NCI-H2196 (cell line): ENCODE results near the gene ARMH2.

Source experiments
- DNase-seq: peaks from one replicate; lab custom pipeline; 2025; ENCODE audit not compliant: unreplicated experiment; lab: John Stamatoyannopoulos, UW

Gene ARMH2

DNA sequence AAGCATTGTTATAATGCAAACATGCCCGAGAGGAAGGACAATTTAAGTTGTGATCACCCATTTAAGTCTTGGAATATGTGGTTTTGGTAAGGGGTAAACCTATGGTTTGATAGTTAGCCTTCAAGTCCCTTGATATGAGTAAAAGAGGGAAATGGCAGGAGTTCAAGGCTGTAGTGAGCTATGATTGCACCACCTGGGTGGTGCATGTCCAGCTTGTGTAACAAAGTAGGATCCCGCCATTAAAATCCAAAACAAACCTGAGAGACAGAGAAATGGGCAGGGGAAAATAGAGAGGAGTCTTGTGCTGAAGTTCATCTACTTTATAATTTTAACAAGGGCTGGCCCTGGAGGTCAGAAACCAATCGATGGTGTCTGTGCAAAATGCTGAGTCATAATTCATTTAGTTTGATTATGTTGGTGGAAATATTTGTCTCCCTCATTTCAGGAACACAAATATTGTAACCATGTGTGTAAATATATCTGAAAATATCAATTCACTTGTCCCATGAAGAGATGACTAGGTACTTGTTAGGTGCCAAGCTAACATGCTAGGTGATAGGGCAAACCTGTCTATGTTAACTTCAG is 23.2 kb upstream of the ARMH2 start:
- no peak for DNase-seq

GRCh38 chr6:24818346-24818745 is 19.6 kb upstream of the ARMH2 start:
- no peak for DNase-seq

DNA sequence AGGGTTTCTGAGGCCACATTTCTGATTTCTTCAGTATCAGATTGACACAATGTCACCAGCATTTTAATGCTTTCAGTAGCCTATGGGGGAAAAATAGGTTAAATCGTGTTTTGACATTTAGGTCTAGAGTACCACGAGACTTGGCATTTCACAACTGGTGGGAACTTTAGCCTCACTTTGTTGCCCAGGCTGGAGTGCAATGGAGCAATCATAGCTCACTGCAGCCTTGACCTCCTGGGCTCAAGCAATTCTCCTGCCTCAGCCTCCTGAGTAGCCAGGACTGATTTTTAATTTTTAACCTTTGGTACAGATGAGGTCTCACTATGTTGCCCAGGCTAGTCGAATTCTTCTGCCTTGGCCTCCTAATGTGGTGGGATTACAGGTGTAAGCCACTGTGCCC is 11.0 kb upstream of the ARMH2 start:
- DNase-seq = no peak

- no peak for DNase-seq
Observed at GRCh38 chr6:24807584-24807983, 8.9 kb upstream of the ARMH2 start.

GRCh38 chr6:24802271-24803059 is 3.7 kb upstream of the ARMH2 start:
- no peak for DNase-seq

GRCh38 chr6:24799541-24799915 is 811 bp upstream of the ARMH2 start:
- DNase-seq = no peak

DNA sequence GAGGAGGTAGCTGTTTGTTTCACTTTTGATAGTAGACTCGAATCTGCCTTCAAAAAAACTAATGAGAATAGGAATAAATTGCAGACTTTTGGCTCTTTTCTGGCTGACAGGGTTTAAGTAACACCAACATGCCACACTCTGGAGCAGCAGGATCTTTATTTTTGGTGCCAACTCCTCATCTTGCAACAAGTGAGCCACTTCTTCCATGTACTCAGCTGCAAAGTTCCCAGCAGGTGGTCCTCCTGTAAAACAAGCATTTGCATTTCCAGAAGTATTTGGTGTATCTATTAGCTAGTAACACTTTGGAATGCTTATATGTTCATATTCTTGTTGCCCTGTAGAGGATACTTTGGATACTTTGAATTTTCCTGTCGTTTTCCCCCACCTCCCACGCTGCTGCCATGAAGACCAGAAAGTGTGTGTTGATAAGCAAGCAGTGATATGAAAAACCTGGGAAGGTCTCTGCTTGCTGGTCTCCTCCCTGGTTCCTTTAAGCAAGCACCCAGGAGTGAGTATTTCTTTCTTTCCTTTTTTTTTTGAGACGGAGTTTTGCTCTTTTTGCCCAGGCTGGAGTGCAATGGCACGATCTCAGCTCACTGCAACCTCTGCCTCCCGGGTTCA is 1.0 kb downstream of the ARMH2 start:
- no peak for DNase-seq

DNA sequence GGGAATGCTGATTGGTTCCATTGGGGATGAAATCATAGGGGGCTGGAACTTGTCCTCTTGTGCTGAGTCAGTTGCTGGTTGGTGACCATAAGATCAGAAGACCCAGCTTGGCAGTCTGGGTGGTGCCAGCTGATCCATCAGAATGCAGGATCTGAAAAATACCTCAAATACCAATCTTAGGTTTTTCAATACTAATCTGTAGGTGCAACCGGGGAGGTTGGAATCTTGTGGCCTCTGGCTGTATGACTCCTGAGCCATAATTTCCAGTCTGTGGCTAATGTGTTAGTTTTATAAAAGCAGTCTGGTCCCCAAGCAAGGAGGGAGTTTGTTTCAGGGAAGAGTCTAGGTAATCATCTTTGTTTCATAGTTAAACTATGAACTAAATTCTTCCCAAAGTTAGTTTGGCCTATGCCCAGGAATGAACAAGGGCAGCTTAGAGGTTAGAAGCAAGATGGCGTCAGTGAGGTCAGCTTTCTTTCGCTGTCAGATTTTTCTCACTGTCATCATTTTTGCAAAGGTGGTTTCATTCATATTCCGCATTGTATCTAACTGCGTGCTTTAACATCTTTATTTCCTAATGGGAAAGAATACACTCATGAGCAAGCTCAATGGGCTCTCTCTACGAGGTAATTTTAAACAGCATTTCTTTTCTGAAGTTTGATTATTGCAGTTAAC is 2.0 kb downstream of the ARMH2 start:
- no peak for DNase-seq

DNA sequence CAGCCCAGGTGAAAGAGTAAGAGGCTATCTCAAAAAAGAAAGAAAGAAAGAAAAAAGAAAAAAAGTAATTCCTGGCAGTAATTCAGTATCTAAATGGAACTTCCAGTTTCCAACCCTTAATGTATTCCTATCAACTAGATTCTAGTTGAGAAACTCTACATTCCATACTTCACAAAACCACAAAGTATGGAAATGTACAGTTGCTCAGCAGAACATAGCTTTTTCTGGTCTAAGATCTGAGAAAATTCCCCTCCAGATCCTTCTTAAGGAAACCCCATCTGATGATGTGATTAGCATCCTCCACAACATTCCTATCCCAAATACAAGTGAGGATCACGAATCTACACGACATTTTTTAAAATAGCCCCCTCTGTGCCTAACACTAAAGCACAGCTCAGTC is 3.6 kb downstream of the ARMH2 start:
- no peak for DNase-seq

DNA sequence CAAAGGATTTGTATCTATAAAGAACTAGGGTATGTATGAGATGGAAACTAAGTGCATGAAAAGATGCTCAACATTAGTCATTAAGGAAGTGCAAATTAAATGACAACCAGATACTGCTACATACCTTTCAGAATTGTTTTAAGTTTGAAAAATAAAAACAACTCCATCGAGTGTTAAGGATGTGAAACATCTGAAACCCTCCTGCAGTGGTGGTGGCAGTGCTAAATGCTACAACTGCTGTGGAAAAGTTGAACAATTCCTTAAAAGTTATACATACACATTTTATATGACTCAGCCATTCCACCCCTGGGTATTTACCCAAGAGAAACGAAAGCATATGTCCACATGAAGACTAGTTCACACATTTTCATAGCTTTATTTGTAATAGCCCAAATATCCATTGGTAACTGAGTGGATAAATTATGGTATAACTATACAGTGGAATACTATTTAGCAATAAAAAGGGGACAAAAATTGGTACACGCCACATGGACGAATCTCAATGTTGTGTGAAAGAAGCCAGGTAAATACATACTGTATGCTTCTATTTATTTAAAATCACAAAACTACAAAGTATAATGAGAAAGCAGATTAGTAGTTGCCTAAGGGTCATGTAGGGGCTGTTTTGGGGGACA is 10.6 kb downstream of the ARMH2 start:
- DNase-seq = no peak

- no peak for DNase-seq
Observed at GRCh38 chr6:24780206-24780605, 18.5 kb downstream of the ARMH2 start.

- no peak for DNase-seq
Observed at GRCh38 chr6:24779416-24780016, 19.2 kb downstream of the ARMH2 start.

- no peak for DNase-seq
Observed at GRCh38 chr6:24778878-24779277, 19.8 kb downstream of the ARMH2 start.

GRCh38 chr6:24778121-24778520 is 20.6 kb downstream of the ARMH2 start:
- DNase-seq = no peak

GRCh38 chr6:24777227-24777626 is 21.5 kb downstream of the ARMH2 start:
- DNase-seq = no peak

- no peak for DNase-seq
Observed at GRCh38 chr6:24775520-24776058, 23.1 kb downstream of the ARMH2 start.

DNA sequence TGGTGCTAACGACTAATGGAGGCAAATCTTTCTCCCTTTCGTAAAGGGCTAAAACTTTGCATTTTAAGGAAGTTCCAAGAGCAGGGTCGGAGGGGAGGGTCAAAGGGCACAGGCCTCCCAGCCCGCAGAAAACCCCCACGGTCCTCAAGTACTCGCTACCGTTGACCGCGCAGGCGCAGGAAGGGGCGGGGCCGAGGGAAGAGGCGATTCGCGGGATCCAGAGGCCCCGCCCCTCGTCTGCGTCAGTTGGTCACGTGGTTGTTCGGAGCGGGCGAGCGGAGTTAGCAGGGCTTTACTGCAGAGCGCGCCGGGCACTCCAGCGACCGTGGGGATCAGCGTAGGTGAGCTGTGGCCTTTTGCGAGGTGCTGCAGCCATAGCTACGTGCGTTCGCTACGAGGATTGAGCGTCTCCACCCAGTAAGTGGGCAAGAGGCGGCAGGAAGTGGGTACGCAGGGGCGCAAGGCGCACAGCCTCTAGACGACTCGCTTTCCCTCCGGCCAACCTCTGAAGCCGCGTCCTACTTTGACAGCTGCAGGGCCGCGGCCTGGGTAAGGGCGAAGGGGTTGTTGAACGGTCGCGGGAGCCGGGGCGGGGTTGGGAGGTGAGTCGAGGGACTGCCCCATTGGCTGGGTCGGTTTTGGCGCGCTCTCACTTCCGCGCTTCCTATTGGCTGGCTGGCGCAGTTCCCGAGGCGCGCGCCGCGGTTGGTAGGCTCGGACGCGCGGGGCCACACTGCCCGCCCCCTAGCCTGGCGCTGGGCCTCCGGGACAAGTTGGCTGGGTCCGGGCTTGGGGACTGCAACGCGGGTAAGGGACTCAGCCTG is 23.8 kb downstream of the ARMH2 start, which contains the start of gene GMNN:
Gene GMNN, plus strand, starts transcription at position 242 of the 824 bp plus-strand sequence. CDS start 2,310 bp downstream, outside the sequence.
- DNase-seq = peak; percentile 97

DNA sequence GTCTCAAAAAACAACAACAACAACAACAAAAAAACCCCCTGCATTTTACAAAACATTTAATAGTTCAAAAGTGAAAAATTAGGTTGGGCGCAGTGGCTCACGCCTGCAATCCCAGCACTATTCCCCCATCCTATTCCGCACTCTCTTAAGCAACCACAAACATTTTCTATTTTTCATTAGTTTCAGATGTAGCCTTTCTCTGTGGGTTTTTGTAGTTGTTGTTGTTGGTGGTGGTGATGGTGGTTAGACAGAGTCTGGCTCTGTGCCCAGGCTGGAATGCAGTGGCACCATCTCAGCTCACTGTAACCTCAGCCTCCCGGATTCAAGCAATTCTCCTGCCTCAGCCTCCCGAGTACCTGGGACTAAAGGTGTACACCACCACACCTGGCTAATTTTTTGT is 30.4 kb downstream of the ARMH2 start:
- DNase-seq = no peak

GRCh38 chr6:24766680-24767462 is 31.8 kb downstream of the ARMH2 start:
- peak; percentile 45 for DNase-seq
